ENCODE results near the gene MED12. TPM values are rescaled to one million over a fixed set of nuclear protein-coding genes. Genes with fewer than 3 reads are reported as not detected.

The MED12 gene
- total RNA-seq, 1 donor from 2014 or later: 29.0 TPM

Other genes with a start within 250 kb of the MED12 start
- gene TEX11, start 209.9 kb upstream of the MED12 start, total RNA-seq: not detected in 2 replicates
- gene SLC7A3, start 187.5 kb upstream of the MED12 start, total RNA-seq: not detected in 2 replicates
- 71.9 and 76.3 TPM in 2 replicates for gene SNX12, start 50.3 kb upstream of the MED12 start, total RNA-seq
- gene FOXO4, start 22.7 kb upstream of the MED12 start, total RNA-seq: 5.9 and 9.7 TPM in 2 replicates
- not detected in 2 replicates for gene CXorf65, start 11.9 kb upstream of the MED12 start, total RNA-seq
- 0.13 and 0.25 TPM in 2 replicates for gene IL2RG, start 7.0 kb upstream of the MED12 start, total RNA-seq
- under 0.01 and 0.13 TPM in 2 replicates for gene NLGN3, start 26.2 kb downstream of the MED12 start, total RNA-seq
- not detected in 2 replicates for gene GJB1, start 104.6 kb downstream of the MED12 start, total RNA-seq
- 8.5 and 12.1 TPM in 2 replicates for gene ZMYM3, start 135.5 kb downstream of the MED12 start, total RNA-seq
- 353 and 381 TPM in 2 replicates for gene NONO, start 165.0 kb downstream of the MED12 start, total RNA-seq
- gene ITGB1BP2, start 183.2 kb downstream of the MED12 start, total RNA-seq: 0.38 and 0.64 TPM in 2 replicates
- 27.5 and 29.1 TPM in 2 replicates for gene TAF1, start 247.8 kb downstream of the MED12 start, total RNA-seq

All from dermis microvascular lymphatic vessel endothelial cell (primary cell).